Gastrocnemius medialis (tissue), 4 donors: Measurements from ENCODE around the gene SPTBN4.

Experiments
- POLR2A ChIP-seq, 2 donors: fragments of 450-650 bp; IDR thresholded peaks; one replicate each; pipeline ENCODE4 v1.6.1; 2017; ENCODE audit warnings: antibody characterized with exemption in 2 of 2, mild to moderate bottlenecking in 2 of 2, moderate library complexity in 2 of 2
- TF ChIP-seq, protein P1 (sequence below), 5 experiments: fragments of 450-650 bp in 3 of 5; fragments of 200-600 bp in 2 of 5; sonication (generic) in 2 of 5; IDR thresholded peaks in 4 of 5; conservative IDR thresholded peaks in 1 of 5; 1 replicate in 4 of 5; 2 replicates in 1 of 5; pipeline ENCODE4 v1.5.1; 2016 to 2019; ENCODE audit warnings: antibody characterized with exemption in 5 of 5, mild to moderate bottlenecking in 3 of 5, moderate library complexity in 3 of 5

DNA sequence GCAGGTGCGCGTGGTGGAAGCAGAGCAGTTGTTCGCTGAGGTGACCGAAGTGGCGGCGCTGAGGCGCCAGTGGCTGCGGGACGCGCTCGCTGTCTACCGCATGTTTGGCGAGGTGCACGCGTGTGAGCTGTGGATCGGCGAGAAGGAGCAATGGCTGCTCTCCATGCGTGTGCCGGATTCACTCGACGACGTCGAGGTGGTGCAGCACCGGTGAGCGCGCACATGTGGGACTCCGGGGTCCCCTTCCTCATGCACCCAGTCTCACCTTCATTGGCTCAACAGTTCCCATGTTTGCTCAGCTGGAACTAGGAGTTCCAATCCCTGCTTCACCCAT is 46.5 kb downstream of the SPTBN4 start:
- TF ChIP-seq, protein P1, sequence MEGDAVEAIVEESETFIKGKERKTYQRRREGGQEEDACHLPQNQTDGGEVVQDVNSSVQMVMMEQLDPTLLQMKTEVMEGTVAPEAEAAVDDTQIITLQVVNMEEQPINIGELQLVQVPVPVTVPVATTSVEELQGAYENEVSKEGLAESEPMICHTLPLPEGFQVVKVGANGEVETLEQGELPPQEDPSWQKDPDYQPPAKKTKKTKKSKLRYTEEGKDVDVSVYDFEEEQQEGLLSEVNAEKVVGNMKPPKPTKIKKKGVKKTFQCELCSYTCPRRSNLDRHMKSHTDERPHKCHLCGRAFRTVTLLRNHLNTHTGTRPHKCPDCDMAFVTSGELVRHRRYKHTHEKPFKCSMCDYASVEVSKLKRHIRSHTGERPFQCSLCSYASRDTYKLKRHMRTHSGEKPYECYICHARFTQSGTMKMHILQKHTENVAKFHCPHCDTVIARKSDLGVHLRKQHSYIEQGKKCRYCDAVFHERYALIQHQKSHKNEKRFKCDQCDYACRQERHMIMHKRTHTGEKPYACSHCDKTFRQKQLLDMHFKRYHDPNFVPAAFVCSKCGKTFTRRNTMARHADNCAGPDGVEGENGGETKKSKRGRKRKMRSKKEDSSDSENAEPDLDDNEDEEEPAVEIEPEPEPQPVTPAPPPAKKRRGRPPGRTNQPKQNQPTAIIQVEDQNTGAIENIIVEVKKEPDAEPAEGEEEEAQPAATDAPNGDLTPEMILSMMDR (IDR thresholded peaks at IDR 0.05 in 4 of 5, conservative IDR thresholded peaks at IDR 0.05 in 1 of 5) = no peak
- no peak for TF ChIP-seq POLR2A (IDR thresholded peaks at IDR 0.05)
